Brain microvascular endothelial cell (primary cell): ENCODE results near the gene TNFAIP2.

Experiments used
- DNase-seq: peaks from one replicate; pipeline ENCODE4 v3.0.0-alpha.2; 2020
- H3K27ac ChIP-seq: fragments of 250-450 bp; sonication (Bioruptor Pico); 2 replicates; pipeline ENCODE4 v1.5.1; 2020; ENCODE audit warnings: mild to moderate bottlenecking, moderate library complexity
- H3K27me3 ChIP-seq: fragments of 250-450 bp; sonication (Bioruptor Pico); replicated peaks from 2 replicates; pipeline ENCODE4 v1.5.1; 2020; ENCODE audit warnings: mild to moderate bottlenecking
- H3K36me3 ChIP-seq: fragments of 250-450 bp; sonication (Bioruptor Pico); replicated peaks from 2 replicates; pipeline ENCODE4 v1.5.1; 2020; ENCODE audit warnings: mild to moderate bottlenecking
- H3K4me3 ChIP-seq: 2 replicates; pipeline ENCODE4 v1.5.1; 2011; ENCODE audit warnings: low read depth, mild to moderate bottlenecking, control low read depth, low read length, moderate library complexity
- CTCF ChIP-seq: IDR thresholded peaks from 2 replicates; pipeline ENCODE4 v1.5.1; 2011; ENCODE audit warnings: low read depth, mild to moderate bottlenecking, moderate library complexity, low read length, control low read depth, inconsistent platforms; ENCODE audit errors: missing control alignments
- in situ Hi-C: cut with HindIII; loops from 2 replicates; pipeline ENCODE4 v1.10.0; 2017; ENCODE audit warnings: low sequenced_read_pairs, low pct_ligation_motif_present

Gene TNFAIP2

DNA sequence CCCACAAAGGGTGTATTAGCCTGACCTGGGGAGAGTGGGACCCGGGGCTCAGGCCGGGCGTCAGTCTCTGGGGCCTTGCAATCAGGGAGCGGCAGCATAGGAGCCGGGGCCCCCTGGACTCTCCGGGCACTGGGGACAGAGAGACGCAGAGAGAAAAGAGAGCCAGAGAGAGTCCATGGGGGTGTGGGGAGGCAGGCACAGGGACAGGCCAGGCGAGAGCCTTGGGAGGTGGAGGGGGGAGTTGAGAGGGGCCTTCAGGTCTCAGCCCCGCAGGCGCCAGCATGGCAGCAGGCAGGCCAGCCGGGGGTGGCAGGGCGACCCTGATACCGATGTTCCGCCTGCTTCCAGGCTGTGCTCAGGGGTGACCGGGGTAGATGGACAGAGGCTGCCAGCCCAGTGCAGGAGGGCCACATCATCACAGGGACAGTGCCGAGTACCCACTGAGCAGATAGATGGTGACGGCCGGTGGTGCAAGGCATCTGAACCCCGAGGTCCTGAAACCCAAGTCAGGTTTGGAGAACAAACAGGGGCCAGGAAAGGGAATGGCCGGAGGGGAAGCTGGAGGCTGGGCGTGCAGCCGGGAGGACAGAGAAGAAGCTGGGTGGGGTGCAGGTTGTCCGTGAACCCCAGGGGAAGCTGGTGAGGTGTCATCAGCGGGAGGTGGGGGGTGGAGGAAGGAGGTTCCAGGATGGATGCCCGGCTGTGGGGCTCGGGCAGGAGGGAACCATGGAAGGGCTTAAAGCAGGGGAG, 25.8 kb upstream of the TNFAIP2 start:
- H3K27me3 ChIP-seq: peaks cover 20% of the 10 kb centered on the region
- in situ Hi-C loops: no loop called here
- TF ChIP-seq CTCF: no peak
- H3K4me3 ChIP-seq: no peak overlapping the region
- no peak for DNase-seq
- no peak overlapping the region for H3K27ac ChIP-seq
- H3K36me3 ChIP-seq: no peaks in the 10 kb centered on the region

DNA sequence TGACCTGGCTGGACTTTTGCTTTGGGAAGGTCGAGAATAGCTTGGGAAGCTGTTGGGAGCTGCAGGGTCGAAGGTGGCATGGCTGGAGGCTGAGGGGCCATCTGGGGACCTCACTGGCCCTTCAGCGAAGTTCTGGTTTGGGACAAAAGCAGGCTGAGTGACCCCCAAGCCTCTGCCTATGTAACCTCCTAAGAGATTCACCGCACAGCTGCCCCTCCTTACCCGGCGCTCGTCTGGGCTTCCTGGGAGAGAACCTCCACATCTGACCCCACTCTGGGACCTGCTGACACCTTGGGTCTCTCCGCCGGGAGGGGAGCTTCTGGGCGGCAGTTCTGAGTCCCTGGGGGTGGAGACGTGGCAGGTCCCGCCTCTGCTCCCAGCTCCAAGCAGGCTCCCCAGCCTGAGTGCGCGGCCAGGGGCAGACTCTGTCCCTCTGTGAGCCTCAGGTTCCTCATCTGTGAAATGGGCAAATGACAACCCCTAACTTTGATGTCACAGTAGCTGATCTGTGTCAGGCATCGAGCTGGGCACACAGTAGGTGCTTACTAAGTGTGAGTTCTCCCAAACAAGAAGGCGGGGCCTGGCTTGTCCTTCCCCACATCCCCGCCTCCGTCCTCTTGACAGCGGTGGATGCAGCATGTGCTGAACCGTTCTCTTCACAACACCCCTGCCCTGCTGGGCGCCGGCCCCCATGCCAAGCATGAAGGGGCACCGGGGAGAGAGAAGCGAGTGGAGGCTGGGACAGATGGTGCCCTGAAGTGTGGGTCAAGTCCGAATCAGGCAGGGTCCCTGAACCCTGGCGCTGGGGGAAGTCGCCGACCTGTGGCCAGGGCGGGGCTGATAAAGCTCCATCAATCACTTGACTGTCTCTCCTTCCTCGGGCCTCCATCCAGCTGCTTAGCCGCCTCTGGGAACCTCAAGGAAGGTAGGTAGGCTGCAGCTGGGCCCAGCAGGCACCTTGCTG, 25.0 kb upstream of the TNFAIP2 start:
- Histone ChIP-seq H3K4me3 (no peak overlapping the region), H3K27me3 (peaks cover 27% of the 10 kb centered on the region), H3K36me3 (no peaks in the 10 kb centered on the region), H3K27ac (no peak overlapping the region)
- no peak for DNase-seq
- TF ChIP-seq CTCF: no peak
- in situ Hi-C loops: no loop called here

DNA sequence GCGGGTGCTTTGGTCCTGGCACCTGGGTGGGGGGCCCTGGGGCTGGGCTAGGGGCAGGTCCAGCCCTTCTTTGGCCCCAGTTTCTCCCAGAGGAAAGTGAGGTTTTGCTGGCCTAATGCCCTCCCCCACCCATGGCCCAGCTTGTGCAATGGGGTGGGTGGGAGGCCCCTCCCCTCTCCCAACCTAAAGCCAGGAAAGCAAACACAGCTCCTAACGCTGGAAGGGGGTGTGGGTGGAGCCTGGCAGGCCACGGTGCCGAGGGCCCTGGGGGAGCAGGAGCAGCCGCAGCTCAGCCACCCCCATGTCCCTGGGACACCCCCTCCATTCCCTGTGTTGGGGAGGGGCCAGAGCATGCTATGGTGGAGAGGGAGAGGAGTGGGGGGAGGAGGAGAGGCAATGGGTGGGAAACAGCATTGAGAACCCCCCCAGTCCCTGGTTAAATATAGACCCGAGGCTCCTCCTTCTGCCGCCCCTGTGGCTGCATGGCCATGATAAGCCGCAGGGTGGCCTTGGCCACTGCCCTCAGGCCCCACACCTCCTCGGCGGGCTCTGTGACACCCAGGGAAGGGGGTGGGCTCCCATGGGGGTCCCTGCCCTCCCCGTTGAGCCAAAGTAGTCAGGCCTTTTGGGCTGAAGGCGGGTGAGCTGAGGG, 24.1 kb upstream of the TNFAIP2 start:
- Histone ChIP-seq H3K36me3 (no peaks in the 10 kb centered on the region), H3K4me3 (no peak overlapping the region), H3K27me3 (peaks cover 36% of the 10 kb centered on the region), H3K27ac (no peak overlapping the region)
- DNase-seq: no peak
- TF ChIP-seq CTCF: no peak
- in situ Hi-C loops: no loop called here

DNA sequence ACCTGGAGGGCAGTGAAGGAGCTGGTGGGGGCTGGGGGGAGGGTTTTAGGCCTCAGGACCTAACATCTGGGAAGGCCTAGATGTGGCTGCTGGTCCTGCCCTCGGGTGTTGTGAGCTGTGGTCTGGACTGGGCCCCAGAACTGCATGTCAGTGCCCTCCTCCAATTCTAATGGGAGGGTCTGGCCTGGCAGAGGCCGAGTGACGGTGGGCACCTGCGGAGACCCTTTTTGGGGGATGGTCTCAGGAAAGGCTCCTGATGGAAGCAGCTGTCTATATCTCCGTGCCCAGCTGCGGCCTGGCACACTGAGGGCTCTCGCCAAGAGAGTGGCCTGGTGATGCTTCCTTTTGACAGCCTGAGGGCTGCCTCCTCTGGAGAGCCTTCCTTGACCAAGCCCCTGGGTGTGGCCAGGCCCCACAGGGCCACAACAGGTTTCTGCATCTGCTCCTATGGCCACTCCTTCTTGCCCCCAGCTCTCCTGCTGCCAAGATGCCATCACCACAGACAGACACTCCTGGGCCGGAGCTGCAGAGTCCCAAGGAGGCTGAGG, 23.5 kb upstream of the TNFAIP2 start:
- peaks cover 42% of the 10 kb centered on the region for H3K27me3 ChIP-seq
- TF ChIP-seq CTCF: no peak
- DNase-seq: no peak
- no peak overlapping the region for H3K27ac ChIP-seq
- no peaks in the 10 kb centered on the region for H3K36me3 ChIP-seq
- in situ Hi-C loops: no loop called here
- H3K4me3 ChIP-seq: no peak overlapping the region

DNA sequence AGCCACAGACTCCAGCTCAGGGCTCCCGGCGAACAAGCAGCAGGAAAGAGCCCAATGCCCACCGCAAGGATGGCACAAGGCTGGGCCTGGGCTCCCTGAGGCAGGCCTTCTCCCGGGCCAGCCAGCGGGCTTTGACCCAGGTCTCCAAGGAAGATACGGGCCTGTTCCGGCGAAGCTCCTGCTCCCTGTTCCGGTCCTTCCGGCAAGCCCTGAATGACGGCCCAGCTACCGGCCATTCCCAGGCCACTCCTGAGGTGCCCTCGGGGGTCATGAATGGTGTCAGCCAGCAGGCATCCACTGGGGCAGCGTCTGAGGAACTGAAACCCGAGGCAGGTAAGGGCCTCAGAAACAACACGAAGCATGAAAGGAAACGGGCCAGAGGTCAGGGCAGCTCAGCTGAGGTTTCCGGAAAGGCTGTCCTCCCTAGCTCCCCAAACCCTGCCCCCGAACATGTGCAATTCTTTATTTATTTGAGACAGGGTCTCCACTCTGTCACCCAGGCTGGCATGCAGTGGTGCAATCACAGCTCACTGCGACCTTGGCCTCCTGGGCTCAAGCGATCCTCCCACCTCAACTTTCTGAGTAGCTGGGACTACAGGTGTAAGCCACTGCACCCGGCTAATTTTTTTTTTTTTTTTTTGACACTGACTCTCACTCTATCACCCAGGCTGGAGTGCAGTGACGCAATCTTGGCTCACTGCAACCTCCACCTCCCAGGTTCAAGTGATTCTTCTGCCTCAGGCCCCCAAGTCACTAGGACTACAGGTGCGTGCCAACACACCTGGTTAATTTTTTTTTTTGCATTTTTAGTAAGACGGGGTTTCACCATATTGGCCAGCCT, 22.8 kb upstream of the TNFAIP2 start:
- Histone ChIP-seq H3K4me3 (no peak overlapping the region), H3K27ac (no peak overlapping the region), H3K27me3 (peaks cover 45% of the 10 kb centered on the region), H3K36me3 (no peaks in the 10 kb centered on the region)
- DNase-seq: no peak
- TF ChIP-seq CTCF: no peak
- in situ Hi-C loops: no loop called here
